ENCODE measurements around the gene OR51A4. TPM values are rescaled to one million over a fixed set of nuclear protein-coding genes. Genes with fewer than 3 reads are reported as not detected.

The OR51A4 gene
- total and polyA plus RNA-seq, 9 of the 15 experiments (the other 6 are each of a cell fraction or from before 2014, with no cell fraction given), result not detected

- Histone ChIP-seq H3K9me3 (replicated peaks; ENCODE audit: control insufficient read depth, insufficient read depth, low read depth, low read length) (no peaks in the 10 kb centered on the region), H3K4me1 (replicated peaks in 1 of 2; ENCODE audit: control insufficient read depth in 2 of 2, insufficient read depth in 2 of 2, low read length in 2 of 2) (no peaks in the 10 kb centered on the region), H3K36me3 (ENCODE audit: control insufficient read depth, insufficient read depth, low read length) (no peaks in the 10 kb centered on the region), H3K27ac (ENCODE audit: extremely low read depth, low read depth, low read length) (no peak overlapping the region), H3K9me1 (ENCODE audit: control insufficient read depth, insufficient read depth, low read length) (no peaks in the 10 kb centered on the region), H3K79me2 (ENCODE audit: control insufficient read depth, insufficient read depth, low read length) (no peaks in the 10 kb centered on the region), H3K9ac (ENCODE audit: insufficient read depth in 1 of 2, low read depth in 2 of 2, low read length in 2 of 2) (no peak overlapping the region), H2AFZ (ENCODE audit: low read depth, low read length) (no peak overlapping the region), H3K4me2 (ENCODE audit: insufficient read depth, low read length) (no peak overlapping the region), H3K4me3 (no peak overlapping the region), H4K20me1 (replicated peaks; ENCODE audit: control insufficient read depth, insufficient read depth, low read length) (no peaks in the 10 kb centered on the region), H3K27me3 (ENCODE audit: control insufficient read depth in 2 of 2, insufficient read depth in 2 of 2, low read length in 2 of 2) (no peaks in the 10 kb centered on the region)
- intact Hi-C loops (cut with micrococcal nuclease), result no loop called here
- CTCF ChIA-PET (ENCODE audit: low intra/inter-chr PET ratio), result no interaction called here
- FAIRE-seq (no peak), ATAC-seq (no peak), DNase-seq (ENCODE audit: extremely low read depth in 1 of 4, low spot score in 3 of 4) (no peak)
- in situ Hi-C loops (cut with MboI), result no loop called here
- TF ChIP-seq PATZ1 (CRISPR knock-in tag; IDR thresholded peaks at IDR 0.05; ENCODE audit: borderline replicate concordance) (no peak), CEBPG (CRISPR knock-in tag; IDR thresholded peaks at IDR 0.05) (no peak), CEBPG (tag; conservative IDR thresholded peaks at IDR 0.05 in 1 of 2, IDR thresholded peaks at IDR 0.05 in 1 of 2) (peak in 1 of 2 experiments; percentile 12; a peak in 1 of 4 replicates), MAFG (tag; conservative IDR thresholded peaks at IDR 0.05) (peak; percentile 44; the same call in 1 of the 2 replicates), ZNF316 (IDR thresholded peaks at IDR 0.05) (0 out of 2 replicates have a peak, but pooled peaks have one; percentile 17), C11orf30 (IDR thresholded peaks at IDR 0.05; ENCODE audit: low read depth) (0 out of 2 replicates have a peak, but pooled peaks have one; percentile 25), MAFF (IDR thresholded peaks at IDR 0.05; ENCODE audit: low read length) (0 out of 2 replicates have a peak, but pooled peaks have one; percentile 14), JUNB (CRISPR knock-in tag; conservative IDR thresholded peaks at IDR 0.05) (peak; percentile 64; the same call in 1 of the 2 replicates), JUN (IDR thresholded peaks at IDR 0.05; ENCODE audit: borderline replicate concordance, low read depth, low read length) (0 out of 2 replicates have a peak, but pooled peaks have one; percentile 24), JUN (CRISPR knock-in tag; IDR thresholded peaks at IDR 0.05; ENCODE audit: borderline replicate concordance) (no peak), CBX2 (IDR thresholded peaks at IDR 0.05; ENCODE audit: insufficient read depth, low read length, poor library complexity, severe bottlenecking) (no peak), ATF3 (IDR thresholded peaks at IDR 0.05) (peak; percentile 92), ATF3 (CRISPR knock-in tag; conservative IDR thresholded peaks at IDR 0.05) (no peak), ZNF512 (tag; IDR thresholded peaks at IDR 0.05) (no peak), FOSL1 (tag; conservative IDR thresholded peaks at IDR 0.05) (peak; percentile 66), ZKSCAN1 (IDR thresholded peaks at IDR 0.05; ENCODE audit: low read depth, low read length) (no peak), JUND (IDR thresholded peaks at IDR 0.05; ENCODE audit: borderline replicate concordance, low read depth, low read length) (peak; percentile 63), JUND (tag; IDR thresholded peaks at IDR 0.05; ENCODE audit: borderline replicate concordance, low read depth, low read length) (peak; percentile 86; the same call in 2 of the 3 replicates)
- BruUV-seq (replicated peaks), result no TSS peak
- WGBS (ENCODE audit: insufficient coverage, low coverage, missing lambda C conversion rate), result 4% methylated on average over 3 of the region's 3 CpGs
- POLR2A ChIA-PET, result no interaction called here
Observed at GRCh38 chr11:4960877-4961276, 13.5 kb upstream of the OR51A4 start.

Measured in K562 (cell line).